Thyroid gland (tissue), 4 donors: ENCODE results near the gene TNS3. TPM values are rescaled to one million over a fixed set of nuclear protein-coding genes. Genes with fewer than 3 reads are reported as not detected.

Source experiments
- DNase-seq, 2 donors: peaks; one replicate each; pipeline ENCODE4 v3.0.0-alpha.2; 2019
- H3K27ac ChIP-seq, 3 donors: fragments of 200-600 bp; sonication (generic); 1 replicate in 2 of 3; 2 replicates in 1 of 3; pipeline ENCODE4 v1.5.1; 2016 to 2019; ENCODE audit warnings: mild to moderate bottlenecking in 1 of 3, moderate library complexity in 1 of 3
- H3K27me3 ChIP-seq: fragments of 200-600 bp; sonication (generic); one replicate; pipeline ENCODE4 v1.5.1; 2019
- H3K36me3 ChIP-seq, 2 donors: fragments of 200-600 bp; sonication (generic); one replicate each; pipeline ENCODE4 v1.5.1; 2016 to 2019
- H3K4me1 ChIP-seq, 2 donors: fragments of 200-600 bp; sonication (generic); one replicate each; pipeline ENCODE4 v1.5.1; 2017 to 2019
- H3K4me3 ChIP-seq, 3 donors: fragments of 200-600 bp; sonication (generic); replicated peaks in 1 of 3; 1 replicate in 2 of 3; 2 replicates in 1 of 3; pipeline ENCODE4 v1.5.1; 2016; ENCODE audit warnings: mild to moderate bottlenecking in 1 of 3
- H3K9me3 ChIP-seq: fragments of 200-600 bp; sonication (generic); one replicate; pipeline ENCODE4 v1.5.1; 2017
- CTCF ChIP-seq, 6 experiments: fragments of 200-600 bp in 3 of 6; fragments of 450-650 bp in 3 of 6; sonication (generic) in 3 of 6; IDR thresholded peaks; one replicate each; pipeline ENCODE4 v1.5.1; 2016 to 2019; ENCODE audit warnings: antibody characterized with exemption in 6 of 6, mild to moderate bottlenecking in 2 of 6, inconsistent platforms in 1 of 6, moderate library complexity in 1 of 6
- POLR2A ChIP-seq, 2 donors: fragments of 450-650 bp; IDR thresholded peaks; one replicate each; pipeline ENCODE4 v1.6.1; 2017; ENCODE audit warnings: antibody characterized with exemption in 2 of 2, mild to moderate bottlenecking in 2 of 2, moderate library complexity in 1 of 2
- WGBS, 2 donors: methylation state at CpG; one replicate each; pipeline ENCODE4 v1.1.5; 2017; 5-methylcytosine and 5-hydroxymethylcytosine counted together
- intact Hi-C: fragments of 100-400 bp; cut with DNase I; formaldehyde crosslinking; loops from one replicate; pipeline ENCODE4 v1.15.1; 2023
- total RNA-seq, 4 donors: library from RNA; depleted of rRNA; stranded (reverse); fragments of >200 nt; gene quantifications; one replicate each; pipeline ENCODE4 v1.2.3, GENCODE V29; 2016

TNS3 gene
- total RNA-seq, 4 donors from 2014 or later, result 65.8 to 93.0 (median 80.7) TPM

- H3K4me3 ChIP-seq, result no peak overlapping the region
- peak overlapping the region; percentile 53 to 95 (median 58) for H3K27ac ChIP-seq
- 93 to 97% methylated on average over 12 of the region's 12 CpGs for WGBS, 2 donors
- H3K36me3 ChIP-seq, result no peaks in the 10 kb centered on the region
- TF ChIP-seq CTCF (IDR thresholded peaks at IDR 0.05), result no peak
- TF ChIP-seq POLR2A (IDR thresholded peaks at IDR 0.05), result no peak
- intact Hi-C loops, result no loop called here
- DNase-seq, result no peak
- peaks cover 28 to 42% of the 10 kb centered on the region in 2 donors for H3K4me1 ChIP-seq
- no peaks in the 10 kb centered on the region for H3K27me3 ChIP-seq
- no peaks in the 10 kb centered on the region for H3K9me3 ChIP-seq
Measured at GRCh38 chr7:47336472-47337425, 245.2 kb downstream of the TNS3 start.

- Histone ChIP-seq H3K27ac (peak overlapping the region in 2 of 3 donors; percentile 53 to 95), H3K4me1 (peaks cover 34 to 46% of the 10 kb centered on the region in 2 donors), H3K27me3 (no peaks in the 10 kb centered on the region), H3K4me3 (no peak overlapping the region), H3K36me3 (no peaks in the 10 kb centered on the region), H3K9me3 (no peaks in the 10 kb centered on the region)
- intact Hi-C loops, result no loop called here
- DNase-seq, result peak; percentile 70 to 79
- WGBS, 2 donors, result 58 to 74% methylated on average over 9 to 10 of the region's 10 CpGs
- TF ChIP-seq POLR2A (IDR thresholded peaks at IDR 0.05), result no peak
- TF ChIP-seq CTCF (IDR thresholded peaks at IDR 0.05), result no peak
Measured at GRCh38 chr7:47335557-47336471, 246.1 kb downstream of the TNS3 start.

- no peaks in the 10 kb centered on the region for H3K9me3 ChIP-seq
- peak overlapping the region in 1 of 3 donors; percentile 95 for H3K27ac ChIP-seq
- peaks cover 41 to 54% of the 10 kb centered on the region in 2 donors for H3K4me1 ChIP-seq
- no peaks in the 10 kb centered on the region for H3K27me3 ChIP-seq
- WGBS, 2 donors, result 96 to 97% methylated on average over 6 of the region's 6 CpGs
- intact Hi-C loops, result no loop called here
- DNase-seq, result no peak
- no peak for TF ChIP-seq POLR2A (IDR thresholded peaks at IDR 0.05)
- no peak for TF ChIP-seq CTCF (IDR thresholded peaks at IDR 0.05)
- H3K4me3 ChIP-seq, result no peak overlapping the region
- H3K36me3 ChIP-seq, result no peaks in the 10 kb centered on the region
Measured at GRCh38 chr7:47335071-47335470, 246.8 kb downstream of the TNS3 start.

- no peak for DNase-seq
- Histone ChIP-seq H3K4me1 (peaks cover 52 to 65% of the 10 kb centered on the region in 2 donors), H3K27me3 (no peaks in the 10 kb centered on the region), H3K4me3 (no peak overlapping the region), H3K27ac (peak overlapping the region in 2 of 3 donors; percentile 94 to 95), H3K9me3 (no peaks in the 10 kb centered on the region), H3K36me3 (no peaks in the 10 kb centered on the region)
- WGBS, 2 donors, result 64 to 76% methylated on average over 2 of the region's 2 CpGs
- no peak for TF ChIP-seq POLR2A (IDR thresholded peaks at IDR 0.05)
- no peak for TF ChIP-seq CTCF (IDR thresholded peaks at IDR 0.05)
- intact Hi-C loops, result no loop called here
Measured at GRCh38 chr7:47333959-47334358, 248.0 kb downstream of the TNS3 start.
